Peyer's patch (tissue), 4 donors: ENCODE data around the gene HECTD2. TPM values are rescaled to one million over a fixed set of nuclear protein-coding genes. Genes with fewer than 3 reads are reported as not detected.
"Not testable (repeated sequence)": the region's sequence is repeated elsewhere in the genome, so short reads cannot be mapped to it uniquely, and the experiment has no call there.

ENCODE experiments used
- DNase-seq, 3 donors: peaks; one replicate each; pipeline ENCODE4 v3.0.0-alpha.2; 2017 to 2019
- H3K27ac ChIP-seq, 4 donors: fragments of 200-600 bp; sonication (generic); one replicate each; pipeline ENCODE4 v1.5.1; 2016 to 2019
- H3K27me3 ChIP-seq, 2 donors: fragments of 200-600 bp; sonication (generic); one replicate each; pipeline ENCODE4 v1.5.1; 2019
- H3K36me3 ChIP-seq, 3 donors: fragments of 200-600 bp; sonication (generic); one replicate each; pipeline ENCODE4 v1.5.1; 2016 to 2019
- H3K4me1 ChIP-seq, 4 donors: fragments of 200-600 bp; sonication (generic); one replicate each; pipeline ENCODE4 v1.5.1; 2016 to 2019
- H3K4me3 ChIP-seq, 4 donors: fragments of 200-600 bp; sonication (generic); 1 replicate in 3 of 4; 2 replicates in 1 of 4; pipeline ENCODE4 v1.5.1; 2016 to 2019; ENCODE audit warnings: mild to moderate bottlenecking in 1 of 4
- H3K9me3 ChIP-seq, 4 donors: fragments of 200-600 bp; sonication (generic); one replicate each; pipeline ENCODE4 v1.5.1; 2016 to 2019; ENCODE audit warnings: mild to moderate bottlenecking in 1 of 4
- POLR2A ChIP-seq, 2 donors: fragments of 450-650 bp; IDR thresholded peaks; one replicate each; pipeline ENCODE4 v1.5.1; 2017; ENCODE audit warnings: antibody characterized with exemption in 2 of 2, mild to moderate bottlenecking in 2 of 2, moderate library complexity in 2 of 2
- total RNA-seq, 4 donors: library from RNA; depleted of rRNA; stranded (reverse); fragments of >200 nt; gene quantifications; one replicate each; pipeline ENCODE4 v1.1.0, GENCODE V29; 2016
- TF ChIP-seq, protein P1 (sequence below), 6 experiments: fragments of 450-650 bp in 4 of 6; fragments of 200-600 bp in 2 of 6; sonication (generic) in 1 of 6; IDR thresholded peaks; one replicate each; pipeline ENCODE4 v1.5.1; 2017 to 2019; ENCODE audit warnings: antibody characterized with exemption in 6 of 6, mild to moderate bottlenecking in 3 of 6, moderate library complexity in 1 of 6

HECTD2 gene
- total RNA-seq, 4 donors from 2014 or later, result 4.4 to 18.2 (median 5.5) TPM

DNA sequence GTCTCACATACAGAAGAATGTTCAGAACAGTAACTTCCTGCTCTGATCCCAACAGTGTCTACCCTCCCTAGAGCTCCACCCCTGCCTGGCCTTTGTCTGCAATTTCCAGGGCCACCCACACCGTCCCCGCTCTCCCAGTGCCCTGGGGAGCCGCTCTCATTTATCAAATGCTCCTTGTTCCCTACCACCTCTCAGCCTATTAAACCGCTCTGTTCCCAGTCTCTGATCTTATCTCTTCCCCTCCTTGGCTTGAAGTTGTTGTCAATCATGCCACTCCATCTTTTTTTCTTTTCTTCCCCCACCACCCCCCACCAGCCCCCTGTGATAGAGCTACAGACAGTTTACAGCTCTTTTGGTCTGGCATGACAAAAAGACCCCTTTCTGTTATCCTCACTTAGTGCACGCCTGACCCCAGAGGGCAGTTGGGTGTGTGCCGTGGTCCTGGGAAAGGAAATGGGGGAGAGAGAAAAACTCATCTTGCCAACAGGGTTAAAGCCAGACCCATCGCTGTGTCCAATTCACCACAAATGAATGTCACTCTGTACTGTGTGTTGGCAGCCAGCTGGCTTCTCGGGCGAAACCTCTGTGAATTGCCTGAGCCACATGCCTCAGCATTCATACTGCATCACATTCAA is 28.8 kb upstream of the HECTD2 start:
- no peaks in the 10 kb centered on the region for H3K4me1 ChIP-seq
- no peaks in the 10 kb centered on the region for H3K9me3 ChIP-seq
- no peaks in the 10 kb centered on the region for H3K27me3 ChIP-seq
- no peak overlapping the region for H3K4me3 ChIP-seq
- DNase-seq, result no peak
- no peak overlapping the region for H3K27ac ChIP-seq
- no peaks in the 10 kb centered on the region for H3K36me3 ChIP-seq
- TF ChIP-seq, protein P1, sequence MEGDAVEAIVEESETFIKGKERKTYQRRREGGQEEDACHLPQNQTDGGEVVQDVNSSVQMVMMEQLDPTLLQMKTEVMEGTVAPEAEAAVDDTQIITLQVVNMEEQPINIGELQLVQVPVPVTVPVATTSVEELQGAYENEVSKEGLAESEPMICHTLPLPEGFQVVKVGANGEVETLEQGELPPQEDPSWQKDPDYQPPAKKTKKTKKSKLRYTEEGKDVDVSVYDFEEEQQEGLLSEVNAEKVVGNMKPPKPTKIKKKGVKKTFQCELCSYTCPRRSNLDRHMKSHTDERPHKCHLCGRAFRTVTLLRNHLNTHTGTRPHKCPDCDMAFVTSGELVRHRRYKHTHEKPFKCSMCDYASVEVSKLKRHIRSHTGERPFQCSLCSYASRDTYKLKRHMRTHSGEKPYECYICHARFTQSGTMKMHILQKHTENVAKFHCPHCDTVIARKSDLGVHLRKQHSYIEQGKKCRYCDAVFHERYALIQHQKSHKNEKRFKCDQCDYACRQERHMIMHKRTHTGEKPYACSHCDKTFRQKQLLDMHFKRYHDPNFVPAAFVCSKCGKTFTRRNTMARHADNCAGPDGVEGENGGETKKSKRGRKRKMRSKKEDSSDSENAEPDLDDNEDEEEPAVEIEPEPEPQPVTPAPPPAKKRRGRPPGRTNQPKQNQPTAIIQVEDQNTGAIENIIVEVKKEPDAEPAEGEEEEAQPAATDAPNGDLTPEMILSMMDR (IDR thresholded peaks at IDR 0.05), result no peak
- no peak for TF ChIP-seq POLR2A (IDR thresholded peaks at IDR 0.05)

DNA sequence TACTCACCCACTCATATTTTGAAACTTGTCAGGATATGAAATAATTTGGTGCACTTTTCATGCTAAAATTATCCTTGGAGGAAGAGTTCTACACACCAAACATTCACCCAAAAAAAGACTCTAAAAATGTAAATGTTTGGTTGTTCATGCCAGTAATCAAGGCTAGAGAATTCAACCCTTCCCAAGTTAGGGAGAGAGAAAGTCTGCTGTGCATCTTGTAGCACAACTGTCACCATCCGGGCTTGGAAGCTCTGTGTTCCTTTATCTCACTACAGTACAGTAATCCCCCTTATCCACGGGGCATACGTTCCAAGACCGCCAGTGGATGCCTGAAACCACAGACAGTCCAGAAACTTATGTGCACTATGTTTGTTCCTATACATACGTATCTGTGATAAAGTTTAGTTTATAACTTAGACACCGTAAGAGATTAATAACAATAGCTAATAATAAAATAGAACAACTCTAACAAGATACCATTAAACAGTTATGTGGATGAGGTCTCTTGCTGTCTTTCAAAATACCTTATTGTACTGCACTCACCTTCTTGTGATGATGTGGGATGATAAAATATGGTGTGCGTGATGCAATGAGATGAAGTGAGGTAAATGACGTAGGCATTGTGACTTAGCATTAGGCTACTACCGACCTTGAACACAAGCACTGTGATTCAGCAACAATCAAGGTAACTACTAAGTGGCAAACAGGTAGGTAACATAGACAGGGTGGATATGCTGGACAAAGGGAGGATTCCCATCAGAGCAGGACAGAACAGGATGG is 24.6 kb upstream of the HECTD2 start:
- TF ChIP-seq, protein P1 (IDR thresholded peaks at IDR 0.05), result no peak
- no peak for TF ChIP-seq POLR2A (IDR thresholded peaks at IDR 0.05)
- Histone ChIP-seq H3K27me3 (no peaks in the 10 kb centered on the region), H3K27ac (no peak overlapping the region), H3K4me3 (no peak overlapping the region), H3K9me3 (no peaks in the 10 kb centered on the region), H3K4me1 (peaks cover 0 to 6% (median 0%) of the 10 kb centered on the region in 4 donors), H3K36me3 (no peaks in the 10 kb centered on the region)
- DNase-seq, result no peak

DNA sequence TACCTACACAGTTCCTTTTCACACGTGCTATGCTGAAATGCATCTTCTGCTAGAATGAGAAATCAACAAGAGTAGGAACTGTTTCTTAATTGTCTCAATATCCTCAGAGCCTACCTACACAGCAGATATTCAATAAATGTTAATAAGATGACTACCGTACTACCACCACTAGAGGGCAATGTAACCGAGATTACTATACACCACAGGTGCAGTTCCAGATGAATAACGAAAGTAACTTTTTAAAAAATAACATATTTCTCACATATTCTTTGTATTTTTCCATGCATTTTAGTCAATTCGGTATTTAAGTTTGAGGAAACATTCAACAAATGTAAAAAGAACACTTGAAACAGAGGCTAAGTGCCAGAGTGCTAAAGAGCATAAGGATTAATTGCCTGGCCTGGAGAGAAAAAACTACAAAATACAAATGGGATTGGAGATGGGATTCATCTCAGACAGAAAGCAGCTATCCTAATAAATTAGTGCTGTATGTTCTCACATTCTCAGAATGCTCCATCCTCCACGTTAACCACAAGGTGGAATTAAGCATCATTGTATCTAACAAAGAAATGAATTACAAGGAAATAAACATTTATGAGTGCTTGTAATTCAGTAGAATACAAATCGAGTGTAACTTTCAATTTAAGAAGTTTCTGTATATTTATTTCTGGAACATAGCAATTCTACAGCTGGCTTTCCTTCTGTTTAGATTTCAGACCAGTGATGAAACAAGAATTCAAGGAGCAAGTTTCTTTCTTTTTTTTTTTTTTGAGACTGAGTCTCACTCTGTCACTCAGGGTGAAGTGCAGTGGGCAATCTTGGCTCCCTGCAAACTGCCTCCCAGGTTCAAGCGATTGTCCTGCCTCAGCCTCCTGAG is 20.3 kb upstream of the HECTD2 start:
- Histone ChIP-seq H3K27ac (no peak overlapping the region), H3K36me3 (no peaks in the 10 kb centered on the region), H3K4me3 (no peak overlapping the region), H3K9me3 (no peaks in the 10 kb centered on the region), H3K27me3 (no peaks in the 10 kb centered on the region), H3K4me1 (peaks cover 0 to 9% (median 0%) of the 10 kb centered on the region in 4 donors)
- no peak for DNase-seq
- no peak for TF ChIP-seq POLR2A (IDR thresholded peaks at IDR 0.05)
- TF ChIP-seq, protein P1 (IDR thresholded peaks at IDR 0.05), result peak; percentile 61 to 74 (median 70)

DNA sequence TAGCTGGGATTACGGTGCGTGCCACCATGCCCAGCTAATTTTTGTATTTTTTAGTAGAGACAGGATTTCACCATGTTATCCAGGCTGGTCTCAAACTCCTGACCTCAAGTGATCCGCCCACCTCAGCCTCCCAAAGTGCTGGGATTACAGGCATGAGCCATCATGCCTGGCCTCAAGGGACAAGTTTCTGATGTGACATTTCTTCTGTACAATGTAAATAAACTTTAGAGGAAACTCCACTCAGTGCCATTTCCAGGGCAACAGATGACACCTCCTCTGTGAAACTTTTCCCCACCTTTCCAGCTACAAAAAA is 19.7 kb upstream of the HECTD2 start:
- H3K4me3 ChIP-seq, H3K27me3 ChIP-seq, DNase-seq, H3K4me1 ChIP-seq, H3K9me3 ChIP-seq, H3K27ac ChIP-seq, H3K36me3 ChIP-seq: not testable (repeated sequence)

DNA sequence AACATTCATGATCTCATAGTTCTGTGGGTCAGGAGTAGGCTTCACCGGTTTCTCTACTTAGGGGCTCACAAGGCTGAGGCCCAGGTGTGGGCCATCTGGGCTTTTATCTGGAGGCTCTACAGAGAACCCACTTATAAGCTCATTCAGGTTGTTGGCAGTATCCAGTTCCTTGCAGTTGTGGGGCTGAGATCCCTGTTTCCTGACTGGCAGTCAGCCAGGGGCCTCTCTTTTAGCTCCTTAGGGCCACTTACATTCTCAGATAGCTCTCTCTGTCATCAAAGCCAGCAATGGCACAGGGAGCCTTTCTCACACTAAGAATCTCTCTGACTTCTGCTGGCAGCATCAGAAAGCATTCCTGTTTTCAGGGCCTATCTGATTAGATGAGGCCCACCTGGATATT is 18.2 kb upstream of the HECTD2 start:
- Histone ChIP-seq H3K9me3 (no peaks in the 10 kb centered on the region), H3K4me1 (peaks cover 0 to 9% (median 0%) of the 10 kb centered on the region in 4 donors), H3K27me3 (no peaks in the 10 kb centered on the region), H3K36me3 (no peaks in the 10 kb centered on the region), H3K27ac (no peak overlapping the region), H3K4me3 (no peak overlapping the region)
- no peak for TF ChIP-seq POLR2A (IDR thresholded peaks at IDR 0.05)
- TF ChIP-seq, protein P1 (IDR thresholded peaks at IDR 0.05), result no peak
- no peak for DNase-seq

DNA sequence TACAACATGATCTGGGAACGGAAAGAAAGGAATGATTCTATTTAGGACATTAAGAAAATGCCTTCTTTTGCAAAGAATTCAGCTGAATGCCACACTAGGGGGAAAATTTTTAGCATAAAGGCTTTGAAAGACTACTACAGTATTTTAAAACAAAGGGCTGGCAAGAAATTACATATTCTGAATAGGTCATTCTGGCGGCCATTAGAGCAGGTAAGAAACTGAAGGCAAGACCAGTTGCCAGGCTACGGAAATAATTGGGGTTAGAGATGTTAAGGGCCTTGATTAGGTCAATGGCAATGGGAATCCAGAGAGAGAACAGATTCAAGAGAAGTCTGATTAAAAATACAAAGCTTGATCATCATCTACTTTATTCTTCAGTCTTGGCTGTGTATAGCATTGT is 3.8 kb upstream of the HECTD2 start:
- no peaks in the 10 kb centered on the region for H3K36me3 ChIP-seq
- H3K9me3 ChIP-seq, result no peaks in the 10 kb centered on the region
- DNase-seq, result no peak
- no peak for TF ChIP-seq POLR2A (IDR thresholded peaks at IDR 0.05)
- TF ChIP-seq, protein P1 (IDR thresholded peaks at IDR 0.05), result no peak
- H3K27ac ChIP-seq, result no peak overlapping the region
- H3K4me3 ChIP-seq, result no peak overlapping the region
- H3K27me3 ChIP-seq, result no peaks in the 10 kb centered on the region
- no peaks in the 10 kb centered on the region for H3K4me1 ChIP-seq
